ENCODE data around the gene PRCC.

PRCC gene

DNA sequence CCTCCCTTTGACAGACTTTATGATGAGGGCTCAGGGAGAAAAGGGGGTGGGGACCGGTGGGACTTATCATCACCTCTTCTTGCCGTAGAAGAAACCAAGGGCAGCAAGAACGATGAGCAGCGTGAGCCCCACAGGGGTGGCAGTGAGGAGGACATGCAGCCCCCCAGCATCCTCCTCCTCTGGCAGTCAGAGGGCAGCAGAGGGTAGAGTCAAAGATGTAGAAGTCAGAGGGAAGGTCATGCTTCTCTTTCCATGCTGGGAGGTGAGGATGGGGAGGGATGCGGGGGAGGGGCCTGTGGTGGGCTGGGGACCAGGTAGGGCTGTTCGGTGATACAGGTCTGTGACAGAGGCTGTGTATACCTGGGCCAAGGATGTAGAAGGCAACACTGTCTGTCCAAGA is 76.8 kb downstream of the PRCC start:
- H3K27ac ChIP-seq: no peak overlapping the region
- H3K36me3 ChIP-seq: no peaks in the 10 kb centered on the region
- H3K4me3 ChIP-seq (ENCODE audit: low read depth, low read length): no peak overlapping the region
- no peaks in the 10 kb centered on the region for H3K27me3 ChIP-seq (ENCODE audit: insufficient read depth, low read depth, severe bottlenecking)
- DNase-seq: no peak
- TF ChIP-seq, protein P1, sequence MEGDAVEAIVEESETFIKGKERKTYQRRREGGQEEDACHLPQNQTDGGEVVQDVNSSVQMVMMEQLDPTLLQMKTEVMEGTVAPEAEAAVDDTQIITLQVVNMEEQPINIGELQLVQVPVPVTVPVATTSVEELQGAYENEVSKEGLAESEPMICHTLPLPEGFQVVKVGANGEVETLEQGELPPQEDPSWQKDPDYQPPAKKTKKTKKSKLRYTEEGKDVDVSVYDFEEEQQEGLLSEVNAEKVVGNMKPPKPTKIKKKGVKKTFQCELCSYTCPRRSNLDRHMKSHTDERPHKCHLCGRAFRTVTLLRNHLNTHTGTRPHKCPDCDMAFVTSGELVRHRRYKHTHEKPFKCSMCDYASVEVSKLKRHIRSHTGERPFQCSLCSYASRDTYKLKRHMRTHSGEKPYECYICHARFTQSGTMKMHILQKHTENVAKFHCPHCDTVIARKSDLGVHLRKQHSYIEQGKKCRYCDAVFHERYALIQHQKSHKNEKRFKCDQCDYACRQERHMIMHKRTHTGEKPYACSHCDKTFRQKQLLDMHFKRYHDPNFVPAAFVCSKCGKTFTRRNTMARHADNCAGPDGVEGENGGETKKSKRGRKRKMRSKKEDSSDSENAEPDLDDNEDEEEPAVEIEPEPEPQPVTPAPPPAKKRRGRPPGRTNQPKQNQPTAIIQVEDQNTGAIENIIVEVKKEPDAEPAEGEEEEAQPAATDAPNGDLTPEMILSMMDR (IDR thresholded peaks at IDR 0.05; ENCODE audit: low read depth, low read length): 0 out of 2 replicates have a peak, but pooled peaks have one; percentile 11
- H3K9me3 ChIP-seq (ENCODE audit: severe bottlenecking): no peaks in the 10 kb centered on the region

DNA sequence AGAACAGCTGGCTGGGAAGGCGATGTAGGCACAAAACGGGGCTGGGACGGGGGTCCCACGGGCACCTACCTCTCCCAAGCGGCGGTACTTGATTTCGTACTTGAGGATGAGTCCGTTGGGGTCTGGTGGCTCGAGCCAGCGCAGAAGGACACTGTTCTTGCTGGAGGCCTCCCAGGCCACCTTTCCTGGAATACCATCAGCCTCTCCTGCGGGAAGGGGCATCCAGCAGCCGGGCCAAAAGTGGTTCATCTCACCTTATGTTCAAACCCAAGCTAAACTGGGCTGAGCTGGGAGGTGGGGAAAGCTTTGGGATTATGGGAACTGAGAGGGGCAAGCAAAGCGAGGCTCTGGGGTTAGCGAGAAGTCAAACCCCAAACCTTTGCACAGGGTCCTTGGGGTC is 77.3 kb downstream of the PRCC start:
- H3K27me3 ChIP-seq (ENCODE audit: insufficient read depth, low read depth, severe bottlenecking): no peaks in the 10 kb centered on the region
- H3K9me3 ChIP-seq (ENCODE audit: severe bottlenecking): no peaks in the 10 kb centered on the region
- H3K36me3 ChIP-seq: no peaks in the 10 kb centered on the region
- DNase-seq: no peak
- TF ChIP-seq, protein P1 (IDR thresholded peaks at IDR 0.05; ENCODE audit: low read depth, low read length): no peak
- no peak overlapping the region for H3K4me3 ChIP-seq (ENCODE audit: low read depth, low read length)
- no peak overlapping the region for H3K27ac ChIP-seq

DNA sequence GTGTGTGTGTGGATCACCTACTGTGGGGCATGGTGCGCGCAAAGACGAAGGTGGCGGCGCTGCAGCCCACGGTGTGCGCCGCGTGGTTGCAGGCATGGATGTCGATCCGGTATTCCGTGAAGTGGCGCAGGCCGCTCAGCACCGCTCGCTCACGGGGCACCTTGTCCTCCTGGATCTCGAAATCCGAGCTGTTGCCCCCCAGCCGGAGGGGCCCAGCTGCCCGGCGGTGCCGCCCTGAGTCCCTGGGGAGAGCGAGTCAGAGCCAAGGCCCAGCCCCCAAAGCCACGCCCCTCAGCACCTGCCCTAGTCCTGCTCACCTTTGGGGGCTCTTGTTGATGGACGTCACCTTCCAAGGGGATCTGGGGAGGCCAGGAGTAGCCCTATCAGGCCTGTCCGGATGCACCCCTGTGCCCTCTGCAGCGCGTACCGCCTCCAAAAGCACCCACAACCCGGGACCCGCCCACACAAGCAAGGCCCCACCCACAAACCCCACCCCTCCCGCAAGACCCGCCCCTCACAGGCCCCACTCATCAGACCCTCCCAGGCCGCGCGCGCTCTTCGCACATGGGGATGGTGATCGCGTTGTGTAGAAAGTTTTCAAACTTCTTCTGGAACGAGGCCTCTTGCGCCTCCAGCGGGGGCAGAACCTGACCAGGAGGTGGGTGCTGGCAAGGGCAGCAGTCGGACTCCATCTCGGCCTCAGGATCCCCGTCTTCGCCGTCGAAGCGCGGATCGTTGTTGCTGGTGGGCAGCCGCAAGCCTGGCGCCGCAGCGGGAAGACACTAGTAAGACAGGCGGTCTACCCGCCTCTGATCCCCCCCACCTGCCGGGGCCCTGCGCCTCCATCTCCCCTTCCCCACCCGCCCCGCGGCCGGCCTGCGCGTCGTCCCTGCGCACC is 78.0 kb downstream of the PRCC start:
- TF ChIP-seq, protein P1 (IDR thresholded peaks at IDR 0.05; ENCODE audit: low read depth, low read length): no peak
- Histone ChIP-seq H3K9me3 (ENCODE audit: severe bottlenecking) (no peaks in the 10 kb centered on the region), H3K27ac (no peak overlapping the region), H3K4me3 (ENCODE audit: low read depth, low read length) (no peak overlapping the region), H3K36me3 (no peaks in the 10 kb centered on the region), H3K27me3 (ENCODE audit: insufficient read depth, low read depth, severe bottlenecking) (no peaks in the 10 kb centered on the region)
- DNase-seq: no peak

DNA sequence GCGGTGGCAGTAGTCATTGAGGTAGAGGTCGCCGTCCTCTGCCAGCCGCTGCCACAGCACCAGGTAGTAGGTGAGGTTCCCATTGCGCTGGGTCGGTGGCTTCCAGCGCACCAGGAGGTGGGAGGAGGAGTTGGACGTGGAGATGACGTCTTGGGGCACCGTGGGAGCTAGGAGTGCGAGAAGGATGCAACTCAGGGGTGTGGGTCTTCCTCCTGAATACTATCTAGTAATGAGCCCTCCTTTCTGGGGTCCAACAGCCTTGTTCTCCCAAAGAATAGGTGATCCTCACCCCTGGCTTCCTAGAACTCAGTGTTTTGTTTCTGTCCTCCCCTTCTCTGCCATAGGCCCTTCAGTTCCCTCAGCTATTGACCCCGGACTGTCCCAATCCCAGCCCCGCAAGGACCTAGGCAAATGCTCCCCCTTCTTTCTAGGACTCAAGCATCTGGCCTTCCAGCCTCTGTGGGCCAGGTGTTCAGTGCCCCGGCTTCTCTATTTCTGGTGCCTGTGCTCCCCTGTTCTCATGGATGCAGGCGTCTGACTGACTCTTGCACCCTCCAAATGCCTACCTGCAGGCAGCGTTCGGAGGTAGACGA is 78.7 kb downstream of the PRCC start:
- TF ChIP-seq, protein P1 (IDR thresholded peaks at IDR 0.05; ENCODE audit: low read depth, low read length): no peak
- H3K36me3 ChIP-seq: no peaks in the 10 kb centered on the region
- no peaks in the 10 kb centered on the region for H3K27me3 ChIP-seq (ENCODE audit: insufficient read depth, low read depth, severe bottlenecking)
- no peak for DNase-seq
- no peaks in the 10 kb centered on the region for H3K9me3 ChIP-seq (ENCODE audit: severe bottlenecking)
- no peak overlapping the region for H3K4me3 ChIP-seq (ENCODE audit: low read depth, low read length)
- H3K27ac ChIP-seq: no peak overlapping the region

DNA sequence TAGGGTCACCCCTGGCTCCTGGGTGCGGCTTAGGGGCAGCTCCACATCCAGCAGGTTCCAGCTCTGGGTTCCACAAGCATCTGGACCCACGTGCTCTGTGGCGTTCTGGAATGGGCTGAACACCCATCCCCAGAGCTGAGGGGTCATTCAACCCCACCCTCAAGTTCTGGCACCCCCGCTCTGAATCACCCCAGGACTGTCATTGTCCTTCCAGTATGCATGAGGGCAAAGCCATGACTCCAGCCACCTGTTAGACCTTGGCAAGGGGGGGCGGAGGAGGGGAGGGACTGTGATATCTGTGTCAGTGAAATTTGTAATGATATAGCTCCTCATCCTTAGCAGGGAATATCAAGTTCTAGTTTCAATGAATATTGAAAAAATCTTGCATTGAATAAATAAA is 79.3 kb downstream of the PRCC start:
- Histone ChIP-seq H3K36me3 (no peaks in the 10 kb centered on the region), H3K9me3 (ENCODE audit: severe bottlenecking) (no peaks in the 10 kb centered on the region), H3K27ac (no peak overlapping the region), H3K27me3 (ENCODE audit: insufficient read depth, low read depth, severe bottlenecking) (no peaks in the 10 kb centered on the region), H3K4me3 (ENCODE audit: low read depth, low read length) (no peak overlapping the region)
- no peak for DNase-seq
- TF ChIP-seq, protein P1 (IDR thresholded peaks at IDR 0.05; ENCODE audit: low read depth, low read length): no peak

Data from WERI-Rb-1 (cell line).